ENCODE data around the gene NIPAL3.

DNA sequence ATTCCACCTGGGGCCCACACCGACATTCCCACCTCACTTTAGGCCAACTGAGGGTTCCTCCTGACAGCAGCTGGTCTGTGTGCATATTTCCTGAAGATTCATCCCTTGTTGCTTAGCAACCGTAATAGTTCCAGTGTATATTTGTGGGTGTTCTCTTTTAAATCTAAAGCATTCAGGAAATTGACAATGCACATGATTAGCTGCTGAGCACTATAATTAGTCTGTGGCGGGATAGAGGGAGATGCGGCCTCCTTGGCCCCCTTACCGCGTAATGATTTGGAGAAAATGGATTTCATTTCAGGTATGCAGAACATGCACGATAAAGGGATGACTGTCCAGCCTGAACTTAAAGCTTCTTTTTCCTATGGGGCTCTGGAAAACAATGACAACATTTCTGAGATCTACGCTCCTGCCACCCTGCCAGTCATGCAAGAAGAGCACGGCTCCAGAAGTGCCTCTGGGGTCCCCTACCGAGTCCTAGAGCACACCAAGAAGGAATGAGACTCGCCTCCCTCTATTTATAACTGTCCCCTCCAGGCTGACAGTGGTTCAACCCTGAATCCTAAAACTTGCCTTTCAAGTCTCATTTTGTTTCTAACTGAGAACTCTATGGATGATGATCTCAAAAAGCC lies 53.2 kb downstream of the NIPAL3 start:
- TF ChIP-seq TAF1 (IDR thresholded peaks at IDR 0.05; ENCODE audit: borderline replicate concordance, low read depth, low read length) (no peak), POLR2A (IDR thresholded peaks at IDR 0.05; ENCODE audit: low read depth, low read length) (no peak)
